ENCODE results near the gene TXN. TPM values are rescaled to one million over a fixed set of nuclear protein-coding genes. Genes with fewer than 3 reads are reported as not detected.

The TXN gene
- total and polyA plus RNA-seq, 10 of the 15 experiments (the other 5 are each of a cell fraction or from before 2014, with no cell fraction given) = 309 to 2,304 (median 650) TPM

- intact Hi-C loops (cut with micrococcal nuclease; ENCODE audit: unreplicated experiment) (no loop called here), in situ Hi-C loops (cut with MboI) (no loop called here)
- ATAC-seq (no peak), DNase-seq (ENCODE audit: low read depth, low spot score) (no peak), FAIRE-seq (no peak)
- no peaks in the 10 kb centered on the region for H3K79me2 ChIP-seq (ENCODE audit: control insufficient read depth, insufficient read depth, low read length)
- H3K4me1 ChIP-seq (ENCODE audit: control insufficient read depth, insufficient read depth, low read length) = no peaks in the 10 kb centered on the region
- no peaks in the 10 kb centered on the region for H3K36me3 ChIP-seq (ENCODE audit: control insufficient read depth in 2 of 2, insufficient read depth in 2 of 2, low read length in 1 of 2)
- H3K4me3 ChIP-seq = no peak overlapping the region
- no peak overlapping the region for H3K9ac ChIP-seq (ENCODE audit: control insufficient read depth, insufficient read depth, low read length)
- RAD21 ChIA-PET (ENCODE audit: unreplicated experiment) = no interaction called here
- H3K4me2 ChIP-seq (ENCODE audit: control insufficient read depth, insufficient read depth) = no peak overlapping the region
- SMC1A ChIA-PET (ENCODE audit: uncharacterized antibody, unreplicated experiment) = interaction anchor here (1.0 kb wide), 2 partner anchors 11 to 26 kb away, joined by 3 read pairs; no protein-coding TSS in a partner anchor
- H3K27me3 ChIP-seq (replicated peaks in 1 of 2; ENCODE audit: control insufficient read depth in 2 of 2, insufficient read depth in 2 of 2, low read length in 1 of 2) = no peaks in the 10 kb centered on the region
- no TSS peak for BruUV-seq (replicated peaks)
- no peaks in the 10 kb centered on the region for H3K9me3 ChIP-seq (replicated peaks; ENCODE audit: control insufficient read depth, insufficient read depth, low read length)
- H2AFZ ChIP-seq (ENCODE audit: control insufficient read depth, low read depth, low read length) = no peak overlapping the region
- CTCF ChIA-PET = no interaction called here
- POLR2A ChIA-PET = no interaction called here
- no peak overlapping the region for H3K27ac ChIP-seq (ENCODE audit: control insufficient read depth, insufficient read depth)
- WGBS (ENCODE audit: insufficient coverage, insufficient replicate concordance, low lambda C conversion rate, missing lambda C conversion rate) = 43% methylated on average over 6 of the region's 6 CpGs
- no peaks in the 10 kb centered on the region for H4K20me1 ChIP-seq (ENCODE audit: control insufficient read depth, insufficient read depth)
- 0 out of 2 replicates have a peak, but pooled peaks have one; percentile 5 for TF ChIP-seq RUNX3 (IDR thresholded peaks at IDR 0.05; ENCODE audit: low read length)
- no peak for TF ChIP-seq REST (IDR thresholded peaks at IDR 0.05; ENCODE audit: low read depth, low read length)
- no peak for TF ChIP-seq SUPT20H (IDR thresholded peaks at IDR 0.05; ENCODE audit: borderline replicate concordance, control insufficient read depth, low read depth, low read length)
- no peak for TF ChIP-seq ZBTB33 (IDR thresholded peaks at IDR 0.05)
- no peak for TF ChIP-seq ATF3 (IDR thresholded peaks at IDR 0.05; ENCODE audit: borderline replicate concordance, extremely low read depth, low read depth, low read length)
- no peak for TF ChIP-seq CEBPB (IDR thresholded peaks at IDR 0.05; ENCODE audit: borderline replicate concordance in 1 of 2, low read depth in 2 of 2, low read length in 2 of 2)
- TF ChIP-seq POU2F2 (IDR thresholded peaks at IDR 0.05; ENCODE audit: borderline replicate concordance, low read depth, low read length) = no peak
- no peak for TF ChIP-seq ZNF622 (IDR thresholded peaks at IDR 0.05)
- TF ChIP-seq CBX3 (IDR thresholded peaks at IDR 0.05; ENCODE audit: borderline replicate concordance, low read depth) = no peak
- no peak for TF ChIP-seq YBX1 (IDR thresholded peaks at IDR 0.05)
- no peak for TF ChIP-seq SIX5 (IDR thresholded peaks at IDR 0.05; ENCODE audit: low read depth, low read length, severe bottlenecking)
- 0 out of 2 replicates have a peak, but pooled peaks have one; percentile 12 for TF ChIP-seq ZNF24 (IDR thresholded peaks at IDR 0.05)
- no peak for TF ChIP-seq CREB1 (IDR thresholded peaks at IDR 0.05; ENCODE audit: low read depth)
Measured at GRCh38 chr9:110284211-110284844, 28.0 kb upstream of the TXN start.
